Fibroblast of pulmonary artery (primary cell): ENCODE data around the gene PFDN2.
A peak's percentile ranks its signal among the peaks of the same experiment; 100 is the strongest.

ENCODE experiments used
- DNase-seq: peaks from one replicate; pipeline ENCODE4 v3.0.0-alpha.2; 2010; ENCODE audit warnings: low read depth
- H3K4me3 ChIP-seq: replicated peaks from 2 replicates; pipeline ENCODE4 v1.5.1; 2011; ENCODE audit warnings: low read depth, mild to moderate bottlenecking, control low read depth, low read length, moderate library complexity
- CTCF ChIP-seq: IDR thresholded peaks from 2 replicates; pipeline ENCODE4 v1.5.1; 2011; ENCODE audit warnings: mild to moderate bottlenecking, control low read depth, low read length, inconsistent platforms; ENCODE audit errors: missing control alignments

PFDN2 gene

GRCh38 chr1:161089251-161089924 lies 28.4 kb downstream of the PFDN2 start, which contains the start of gene NECTIN4:
Gene NECTIN4 (minus strand): TSS chr1:161089558. CDS start chr1:161089296, 262 bp downstream.
- no peak for DNase-seq
- no peak within 1 kb of the TSS for H3K4me3 ChIP-seq
- no peak for TF ChIP-seq CTCF

- peak; percentile 26 for DNase-seq
- no peak overlapping the region for H3K4me3 ChIP-seq
- TF ChIP-seq CTCF: no peak
Observed at GRCh38 chr1:161088587-161089110, 29.2 kb downstream of the PFDN2 start.

GRCh38 chr1:161086457-161086856 lies 31.4 kb downstream of the PFDN2 start:
- no peak overlapping the region for H3K4me3 ChIP-seq
- TF ChIP-seq CTCF: no peak
- no peak for DNase-seq

- H3K4me3 ChIP-seq: no peak overlapping the region
- TF ChIP-seq CTCF: no peak
- no peak for DNase-seq
Observed at GRCh38 chr1:161085165-161085564, 32.7 kb downstream of the PFDN2 start.

- no peak for TF ChIP-seq CTCF
- H3K4me3 ChIP-seq: no peak overlapping the region
- DNase-seq: no peak
Observed at GRCh38 chr1:161084597-161084988, 33.2 kb downstream of the PFDN2 start.

GRCh38 chr1:161083748-161084596 lies 33.9 kb downstream of the PFDN2 start:
- H3K4me3 ChIP-seq: no peak overlapping the region
- DNase-seq: peak; percentile 25
- TF ChIP-seq CTCF: no peak
